HG03378 (cell line): ENCODE results near the gene KIZ.
A peak's percentile ranks its signal among the peaks of the same experiment; 100 is the strongest.

Experiments used
- ATAC-seq: cut with Tn5 transposase; IDR thresholded peaks from one replicate; pipeline ENCODE4 v1.9.1; 2021; ENCODE audit warnings: mild to moderate bottlenecking, moderate library complexity; ENCODE audit not compliant: unreplicated experiment

The KIZ gene

DNA sequence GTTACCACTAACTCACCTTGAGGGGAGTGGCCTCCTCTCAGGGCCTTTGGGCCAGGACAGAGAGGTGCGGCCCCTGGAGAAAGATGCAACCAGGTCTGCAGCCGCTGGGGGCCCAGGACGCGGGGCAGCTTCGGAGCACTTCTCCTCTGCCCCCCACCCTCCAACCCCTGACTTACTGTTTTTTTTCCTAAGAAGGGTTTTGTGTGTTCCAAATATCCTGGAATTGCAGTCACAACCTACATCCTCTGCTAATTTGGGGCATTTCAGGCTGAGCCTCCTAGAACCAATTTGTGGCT, 21.5 kb upstream of the KIZ start:
- no peak for ATAC-seq

DNA sequence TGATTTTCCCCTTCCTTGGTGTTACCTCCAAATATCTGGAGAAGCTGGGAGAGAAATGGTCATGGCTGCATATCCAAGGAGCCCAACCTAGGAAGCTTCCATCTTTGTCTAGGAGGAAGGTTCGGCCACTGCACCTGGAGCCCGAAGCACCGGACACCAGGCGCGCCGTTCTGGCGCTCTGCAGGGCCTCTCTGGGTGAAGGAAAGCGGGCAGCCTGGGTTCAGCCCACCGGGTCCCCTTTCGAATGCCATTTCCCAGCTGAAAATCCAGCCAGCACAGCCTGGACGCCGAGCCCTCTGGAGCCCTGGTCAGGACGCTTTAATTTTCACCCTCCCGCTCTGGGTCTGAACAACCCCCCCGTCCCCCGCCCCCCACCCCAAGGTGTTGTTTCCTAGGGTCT, 21.0 kb upstream of the KIZ start:
- ATAC-seq, result no peak

DNA sequence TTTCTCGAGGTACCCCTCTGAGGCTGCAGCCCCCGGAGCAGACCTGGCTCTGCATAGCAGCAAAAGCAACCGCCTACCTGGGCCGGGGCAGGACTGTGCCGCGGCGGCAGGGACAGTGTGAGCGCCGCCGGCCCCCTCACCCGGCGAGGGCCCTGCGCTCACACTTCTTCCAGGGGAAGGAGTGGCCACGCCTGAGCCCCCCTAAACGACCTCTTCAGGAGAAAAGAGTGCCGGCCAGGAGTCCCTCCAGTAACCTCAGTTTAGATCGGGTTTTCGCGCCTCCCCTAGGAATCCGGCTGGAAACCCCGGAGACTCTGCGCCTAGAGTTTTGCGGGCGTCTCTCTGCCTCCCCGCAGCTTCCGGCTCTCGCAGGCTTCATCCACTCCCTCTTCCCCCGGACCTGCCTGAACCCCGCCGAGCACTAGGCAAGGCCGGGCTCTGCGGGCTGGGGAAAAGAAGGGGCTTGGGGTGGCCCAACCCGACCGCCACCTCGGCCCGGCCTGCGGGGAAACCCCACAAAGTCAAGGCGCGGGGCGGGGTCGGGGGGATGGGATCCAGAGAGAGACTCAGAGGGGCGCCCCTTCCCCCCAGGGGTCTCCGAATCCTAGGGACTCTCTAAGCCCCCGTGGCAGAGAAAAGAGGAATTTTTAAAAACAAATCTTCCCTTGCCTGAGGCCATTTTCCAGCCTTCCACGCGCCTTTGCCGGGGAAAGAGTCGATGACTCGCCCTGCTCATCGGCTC, 20.3 kb upstream of the KIZ start:
- no peak for ATAC-seq

DNA sequence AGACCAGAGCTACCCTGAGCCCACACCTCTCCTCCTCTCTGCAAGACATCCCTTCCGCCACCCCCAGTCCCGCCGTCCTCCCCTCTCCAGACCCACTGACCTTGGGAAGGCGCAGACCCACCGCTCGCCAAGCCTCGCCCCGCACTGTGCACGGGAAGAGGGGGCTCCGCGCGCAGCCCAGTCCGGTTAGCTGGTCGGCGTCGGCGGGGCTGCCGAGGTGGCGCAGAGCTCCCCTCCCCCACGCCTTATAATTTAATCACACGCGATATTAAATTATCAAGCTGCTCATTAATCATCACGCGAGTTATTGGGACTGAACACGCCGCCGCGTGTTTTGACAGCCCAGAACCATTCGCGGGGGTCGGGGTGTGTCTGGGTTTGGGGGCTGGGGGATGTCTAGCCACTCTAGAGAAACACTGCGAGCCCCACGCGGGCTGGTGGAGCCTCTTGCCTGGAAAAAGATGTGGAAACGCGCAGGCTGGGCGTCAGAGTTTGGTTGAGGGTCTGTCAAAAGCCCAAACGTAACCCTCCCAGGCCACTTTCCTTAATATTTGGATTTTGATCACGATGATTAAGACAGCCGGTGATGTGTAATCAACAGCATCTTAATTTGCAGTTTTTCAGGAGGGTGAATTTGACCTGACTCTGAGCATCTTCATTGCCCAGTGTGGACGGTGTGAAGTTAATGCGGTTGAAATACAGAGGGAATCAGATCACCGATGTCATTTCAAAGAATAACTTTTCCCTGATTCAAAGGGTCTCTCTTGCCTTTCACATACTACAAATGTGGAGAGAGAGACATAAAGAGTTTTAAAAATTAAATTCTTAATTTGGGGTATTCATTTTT, 19.5 kb upstream of the KIZ start, which contains the start of gene LINC00237:
Gene LINC00237 (minus strand): TSS at position 188 of the 847 bp plus-strand sequence.
- ATAC-seq, result no peak

DNA sequence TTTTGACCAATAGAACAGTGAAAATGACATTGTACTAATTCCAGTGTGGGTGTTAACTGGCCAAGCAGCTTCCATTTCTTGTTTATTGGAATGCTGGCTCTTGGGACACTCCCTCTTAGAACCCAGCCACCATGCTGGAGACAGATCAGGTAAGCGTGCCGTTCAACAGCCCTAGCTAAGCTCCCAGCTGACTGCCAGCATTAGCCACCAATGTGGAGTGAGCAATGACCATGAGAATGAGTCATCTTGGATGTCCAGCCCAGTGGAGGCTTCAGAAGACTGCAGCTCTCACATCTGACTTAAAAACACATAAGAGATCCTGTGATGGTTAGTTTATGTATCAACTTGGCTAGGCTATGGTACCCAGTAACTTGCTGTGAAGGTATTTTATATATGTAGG, 16.7 kb upstream of the KIZ start:
- ATAC-seq, result no peak

DNA sequence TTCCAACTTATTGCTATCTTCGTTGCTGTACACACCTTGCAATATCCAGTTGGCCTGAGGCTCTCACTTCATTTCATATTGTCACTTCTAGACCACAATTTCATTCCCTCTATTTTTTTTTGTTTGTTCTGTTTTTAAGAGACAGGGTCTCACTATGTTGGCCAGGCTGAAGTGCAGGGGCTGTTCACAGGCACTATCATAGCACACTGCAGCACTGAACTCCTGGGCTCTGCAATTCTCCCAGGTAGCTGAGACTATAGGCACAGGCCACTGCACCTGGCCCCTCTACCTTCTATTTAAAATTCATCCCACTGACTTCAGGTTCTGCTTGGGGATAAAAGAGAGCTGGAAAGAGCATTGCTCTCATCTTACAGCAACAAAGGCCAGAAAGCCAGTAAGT, 15.1 kb upstream of the KIZ start:
- no peak for ATAC-seq

DNA sequence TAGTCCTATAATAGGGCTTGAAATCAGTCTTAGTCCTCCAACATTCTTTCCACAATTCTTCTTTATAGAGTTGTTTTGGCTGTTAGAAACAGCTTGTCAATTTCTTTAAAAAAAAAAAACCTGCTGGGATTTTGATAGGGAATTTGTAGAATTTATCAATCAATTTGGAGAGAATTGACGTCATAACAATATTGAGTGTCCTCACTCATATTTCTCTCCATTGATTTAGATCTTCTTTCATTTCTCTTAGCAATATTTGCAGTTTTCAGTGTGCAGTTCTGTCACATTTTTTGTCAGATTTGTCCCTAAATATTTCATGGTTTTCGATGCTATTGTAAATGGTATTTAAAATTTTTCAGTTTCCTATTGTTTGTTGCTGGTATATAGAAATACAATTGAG, 14.5 kb upstream of the KIZ start:
- ATAC-seq, result no peak

DNA sequence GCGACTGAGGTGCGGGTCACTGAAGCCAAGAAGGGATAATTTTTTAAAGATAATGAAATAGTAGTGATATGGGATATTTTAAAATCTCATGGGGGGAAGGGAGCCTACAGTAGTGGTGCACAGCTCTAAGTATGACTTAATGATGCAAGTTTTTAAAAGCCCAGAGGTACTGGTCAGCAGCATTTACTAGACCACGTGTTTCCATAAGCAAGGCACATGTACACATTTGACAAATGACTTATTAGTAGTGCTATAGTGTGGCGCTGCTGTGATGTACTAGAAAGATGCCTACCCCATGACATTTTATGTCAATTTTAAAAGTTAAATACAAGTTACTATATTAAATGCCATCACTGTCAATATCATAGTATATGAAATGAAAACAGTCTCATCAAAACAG, 12.2 kb upstream of the KIZ start:
- no peak for ATAC-seq

DNA sequence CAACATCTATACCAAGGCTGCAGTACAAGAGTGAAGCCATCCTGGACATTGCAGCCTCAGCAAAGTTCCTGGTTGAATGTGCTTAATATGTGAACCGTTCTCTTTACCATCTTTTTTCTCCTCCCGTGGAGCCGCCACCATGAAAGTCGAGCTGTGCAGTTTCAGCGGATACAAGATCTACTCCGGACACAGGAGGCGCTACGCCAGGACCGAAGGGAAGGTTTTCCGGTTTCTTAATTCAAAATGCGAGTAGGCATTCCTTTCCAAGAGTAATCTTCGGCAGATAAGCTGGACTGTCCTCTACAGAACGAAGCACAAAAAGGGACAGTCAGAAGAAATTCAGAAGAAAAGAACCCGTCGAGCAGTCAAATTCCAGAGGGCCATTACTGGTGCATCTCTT, 11.3 kb upstream of the KIZ start:
- no peak for ATAC-seq

DNA sequence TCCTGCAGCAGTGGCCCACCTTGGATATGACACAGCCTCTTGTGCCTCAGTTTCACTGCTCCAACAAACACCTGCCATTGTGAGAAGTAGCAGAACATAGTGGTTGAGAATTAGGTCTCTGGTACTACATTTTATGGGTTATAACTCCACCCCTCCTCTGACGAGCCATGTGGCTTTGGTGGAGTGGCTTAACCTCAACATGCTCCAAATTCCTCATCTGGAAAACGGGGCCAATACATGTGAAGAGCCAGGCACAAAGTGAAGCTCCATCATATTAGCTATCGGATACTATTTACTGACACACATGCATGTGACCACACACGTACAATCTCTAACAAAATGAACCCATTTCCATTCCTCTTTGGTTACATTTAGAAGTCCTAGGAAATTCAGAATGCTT, 8.4 kb upstream of the KIZ start:
- ATAC-seq, result no peak

DNA sequence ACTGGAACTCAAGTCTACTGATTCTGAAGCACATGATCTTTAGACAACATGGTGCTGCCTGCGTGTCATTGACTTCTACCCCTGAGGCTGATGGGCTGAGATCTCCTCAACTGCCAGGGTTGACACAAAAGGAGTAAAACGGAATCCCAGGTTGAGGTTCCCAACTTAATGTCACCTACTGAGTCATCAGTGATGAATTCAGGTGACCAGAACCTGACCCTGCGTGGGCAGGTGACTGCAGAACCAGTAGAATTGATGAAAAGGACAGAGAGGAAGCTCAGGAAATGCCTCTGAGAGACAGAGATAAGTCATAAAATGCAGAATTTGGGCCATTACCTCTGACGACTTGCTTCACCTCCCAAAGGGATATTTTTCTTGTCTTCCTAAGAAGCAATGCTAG, 7.7 kb upstream of the KIZ start:
- no peak for ATAC-seq

DNA sequence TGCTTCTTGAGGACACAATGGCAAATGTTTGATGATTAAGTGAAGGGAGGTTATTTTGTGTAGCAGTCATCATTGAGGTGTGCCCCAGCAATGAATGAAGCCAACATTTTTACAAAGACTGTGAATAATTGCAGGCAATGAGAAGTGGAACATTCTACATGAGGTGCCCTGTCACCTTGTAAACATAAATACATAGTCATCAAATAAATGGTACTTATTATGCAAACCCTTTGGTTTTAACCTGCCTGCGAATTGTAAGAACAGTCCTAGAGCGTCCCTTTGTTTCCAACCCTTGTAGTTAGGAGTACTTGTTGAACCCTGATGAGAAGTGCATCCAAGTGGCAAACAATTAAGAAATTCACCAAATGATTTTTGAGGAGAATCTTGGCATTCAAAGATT, 7.1 kb upstream of the KIZ start:
- no peak for ATAC-seq

DNA sequence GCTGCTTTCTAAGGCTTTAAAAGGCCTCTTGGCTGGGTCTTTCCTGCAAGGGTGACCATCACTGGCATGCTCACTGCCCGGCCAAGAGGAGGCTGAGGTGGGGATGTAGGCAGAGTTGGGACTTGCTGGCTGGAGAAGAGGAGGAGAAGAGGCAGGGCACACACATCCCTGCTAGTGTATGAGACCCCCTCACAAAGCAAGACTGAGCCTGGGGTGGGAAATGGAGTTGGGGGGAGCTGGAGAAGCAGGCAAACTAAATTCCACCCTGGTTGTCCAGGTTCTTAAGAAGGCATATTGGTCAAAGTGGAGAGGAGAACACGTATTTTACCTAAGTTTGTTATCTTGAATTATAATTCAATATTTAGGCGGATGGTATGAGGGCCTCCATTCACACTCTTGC, 1.7 kb upstream of the KIZ start:
- ATAC-seq, result no peak

DNA sequence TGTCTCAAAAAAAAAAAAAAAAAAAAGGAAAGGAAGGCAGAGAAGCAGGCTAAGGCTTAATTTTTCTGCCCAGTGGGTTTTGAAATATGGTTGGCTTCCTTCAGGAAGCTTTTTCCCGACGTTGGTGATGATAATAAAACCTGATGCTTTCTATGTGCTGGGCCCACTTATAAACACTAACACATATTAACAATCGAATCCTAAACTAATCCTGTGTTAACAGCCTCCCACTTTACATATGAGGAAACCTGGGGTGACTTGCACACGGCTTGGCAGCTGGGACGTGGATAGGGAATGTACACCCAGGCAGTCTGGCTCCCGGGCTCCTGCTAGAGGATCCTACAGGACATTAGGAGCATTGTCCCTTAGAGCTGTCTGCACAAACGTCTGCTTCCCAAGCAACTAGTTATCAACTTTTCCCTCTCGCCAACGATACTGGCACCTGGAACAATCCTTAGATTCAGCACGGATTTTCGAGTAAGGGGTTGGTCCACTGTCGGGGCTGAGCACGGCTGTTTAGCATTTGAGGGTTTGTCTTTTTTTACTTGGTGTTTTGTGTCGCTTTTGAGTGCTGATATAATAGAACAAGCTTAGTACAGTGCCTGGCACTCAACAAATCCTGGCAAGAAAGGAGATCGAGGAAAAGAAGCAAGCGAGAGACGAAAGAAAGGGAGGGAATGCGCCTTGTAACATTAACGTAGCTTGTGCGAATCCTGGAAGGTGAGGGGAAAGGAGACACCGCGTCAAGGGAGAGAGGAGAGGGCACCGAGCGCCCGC, 622 bp upstream of the KIZ start:
- peak; percentile 37 for ATAC-seq

DNA sequence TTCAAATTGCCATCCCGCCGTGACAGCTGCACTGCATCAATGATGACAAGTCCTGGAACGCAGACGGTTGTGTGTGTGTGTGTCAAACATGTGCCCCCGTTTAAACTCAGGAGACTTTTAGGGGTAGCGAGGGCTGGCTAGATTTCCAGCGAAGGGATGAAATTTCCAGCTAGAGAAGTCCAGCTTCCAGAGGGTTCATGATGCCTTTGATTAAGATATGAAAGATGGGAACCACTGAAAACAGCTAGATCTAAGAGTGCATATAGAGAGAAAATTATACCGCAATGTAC, 644 bp downstream of the KIZ start:
- no peak for ATAC-seq

DNA sequence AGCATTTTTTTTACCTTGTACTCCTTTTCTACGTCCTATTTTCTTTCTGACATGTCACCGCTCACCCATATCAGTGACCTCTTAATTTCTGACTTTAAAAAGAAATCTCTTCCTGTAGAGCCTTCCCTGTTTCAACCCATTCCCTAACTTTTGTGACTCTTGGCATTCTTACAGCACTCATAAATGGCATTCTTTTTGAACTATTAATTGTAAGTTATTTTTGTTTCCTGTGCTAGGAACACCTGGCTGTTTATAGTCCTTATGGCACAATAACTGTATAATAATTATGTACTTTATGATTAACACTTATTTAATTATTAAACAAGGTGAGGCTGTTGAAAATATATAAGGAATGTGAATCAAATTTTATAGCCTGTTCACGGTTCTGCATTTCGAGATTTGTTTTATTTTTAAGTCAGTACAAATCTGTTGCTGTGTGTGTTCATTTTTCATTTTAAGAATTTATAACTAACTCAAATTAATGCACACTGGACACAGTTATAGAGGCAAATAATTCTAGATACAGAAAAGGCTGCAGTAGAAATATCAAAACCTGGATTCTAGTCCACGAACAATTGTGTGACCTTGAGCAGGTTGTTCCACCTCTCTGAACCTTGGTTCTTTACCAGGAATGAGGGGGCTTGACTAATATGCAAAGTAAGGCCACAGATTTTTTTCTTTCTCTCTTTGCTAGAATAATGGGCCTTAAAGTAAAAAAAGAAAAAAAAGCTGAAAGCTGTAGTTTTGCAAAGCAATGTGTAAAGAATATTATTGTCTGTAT, 1.5 kb downstream of the KIZ start:
- ATAC-seq, result no peak

DNA sequence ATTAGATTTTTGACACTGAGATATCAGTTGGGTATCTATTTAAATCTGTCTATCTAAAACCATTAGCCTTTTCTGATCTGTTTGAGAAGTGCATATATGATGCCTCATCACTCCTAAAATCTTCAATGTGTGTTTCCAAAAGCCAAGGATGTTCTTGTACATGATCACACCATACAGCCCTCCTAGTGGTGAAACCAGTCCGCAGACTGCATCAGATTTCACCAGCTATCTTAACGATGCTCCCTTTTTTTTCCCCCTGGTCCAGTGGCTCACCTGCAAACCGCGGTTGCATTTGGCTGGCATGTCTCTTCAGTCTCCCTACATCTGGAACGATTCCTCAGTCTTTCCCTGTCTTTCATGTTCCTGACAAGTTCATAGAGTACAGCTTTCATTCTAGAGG, 4.0 kb downstream of the KIZ start:
- no peak for ATAC-seq

DNA sequence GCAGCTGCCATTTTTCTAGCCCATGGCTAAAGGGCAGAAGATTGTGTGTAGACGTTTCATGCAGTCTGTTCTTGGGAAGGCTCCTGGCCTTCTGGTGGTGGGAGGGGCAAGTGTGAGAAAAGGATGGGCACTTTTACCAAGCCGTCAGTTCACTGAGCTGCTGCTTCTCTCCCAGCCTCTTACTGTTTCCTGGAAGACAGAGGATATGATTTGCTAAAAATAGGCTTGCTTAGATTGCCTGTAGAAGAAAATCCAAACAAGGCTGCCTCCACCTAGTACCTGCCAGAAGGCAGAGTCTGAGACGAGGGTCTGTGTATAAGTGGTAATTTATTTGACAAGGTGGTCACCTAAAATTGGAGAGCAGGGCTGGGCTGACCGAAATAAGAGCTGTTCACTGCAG, 7.5 kb downstream of the KIZ start:
- no peak for ATAC-seq

DNA sequence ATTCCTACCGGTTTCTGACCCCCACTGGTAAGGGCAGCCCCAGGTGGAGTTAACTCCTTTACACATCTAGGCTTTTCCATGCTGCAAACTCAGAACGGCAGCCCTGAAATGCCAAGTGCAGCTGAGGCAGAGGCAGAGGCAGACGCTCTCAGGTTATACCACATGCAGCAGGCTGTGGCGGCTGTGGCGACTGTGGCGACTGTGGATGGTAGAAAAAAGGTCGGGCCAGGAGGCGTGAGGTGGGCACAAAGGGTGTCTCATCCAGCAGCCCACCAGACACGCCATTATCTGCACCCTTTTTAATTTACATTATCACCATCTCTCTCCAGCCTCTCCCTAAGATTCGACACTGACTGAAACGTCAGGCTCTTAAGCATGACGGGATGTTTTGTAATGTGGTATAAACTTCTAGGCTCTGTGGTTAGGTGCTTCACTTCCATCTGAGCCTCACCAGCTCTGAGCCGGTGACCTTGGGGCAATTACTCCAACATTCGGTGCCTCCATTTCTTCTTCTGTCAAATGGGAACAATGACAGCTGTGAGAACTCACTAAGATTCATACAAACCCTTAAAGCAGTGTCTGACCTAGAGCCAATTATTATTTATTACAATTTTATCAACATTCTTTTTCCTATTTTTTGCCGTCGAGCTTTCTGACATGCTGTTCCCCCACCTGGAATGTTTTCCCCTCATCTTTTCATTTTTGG, 8.2 kb downstream of the KIZ start:
- ATAC-seq, result no peak

DNA sequence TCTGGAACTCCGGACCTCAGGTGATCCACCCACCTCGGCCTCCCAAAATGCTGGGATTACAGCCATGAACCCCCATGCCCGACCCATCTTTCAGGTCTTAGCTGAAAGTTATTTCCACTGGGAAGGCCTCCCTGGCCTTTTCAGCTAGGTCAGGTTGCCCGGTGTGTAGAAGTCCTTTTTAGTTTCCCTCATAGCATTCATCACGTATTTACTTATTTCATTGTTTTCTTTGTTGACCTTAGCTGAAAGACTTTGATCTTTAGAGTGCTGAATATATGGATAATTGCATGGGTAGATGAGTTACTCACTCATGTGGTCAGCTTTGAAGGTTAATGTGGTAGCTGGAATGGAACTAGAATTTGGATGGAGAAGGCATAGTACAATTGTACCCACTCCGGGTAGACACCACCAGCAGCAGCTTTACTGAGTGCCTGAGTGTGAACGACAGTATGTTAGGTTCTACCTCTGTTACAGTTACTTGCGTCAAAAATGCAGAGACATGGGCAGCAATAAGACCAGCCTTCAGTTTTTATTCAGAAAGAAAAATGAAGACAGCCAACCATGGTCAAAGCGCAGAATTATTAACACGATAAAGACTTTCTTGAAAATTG, 9.1 kb downstream of the KIZ start:
- ATAC-seq, result no peak
